ENCODE results near the gene BIK.

Gene BIK

DNA sequence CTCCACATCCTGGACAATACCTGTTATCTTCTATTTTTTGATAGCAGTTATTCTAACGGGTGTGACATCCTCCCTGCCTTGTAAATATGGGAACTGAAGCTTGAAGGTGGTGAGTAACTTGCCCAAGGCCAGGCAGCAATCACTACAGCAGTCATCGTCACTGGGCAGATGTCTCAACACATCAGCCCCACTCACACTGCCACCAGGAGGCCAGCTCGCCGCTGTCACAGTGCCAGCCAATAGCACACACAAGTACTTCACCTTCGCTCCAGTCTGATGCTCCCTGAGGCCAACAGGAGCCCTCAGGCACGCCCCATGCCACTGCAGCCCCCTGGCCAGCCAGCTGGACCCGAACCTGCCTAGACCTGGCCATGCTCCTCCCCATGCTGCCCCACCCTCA is 16.5 kb upstream of the BIK start:
- DNase-seq (no peak), ATAC-seq (ENCODE audit: insufficient read depth, low read depth) (no peak)
- Histone ChIP-seq H3K27ac (ENCODE audit: low read length) (no peak overlapping the region), H3K9me3 (ENCODE audit: insufficient read depth, low read length, severe bottlenecking) (peaks cover 8% of the 10 kb centered on the region), H4K20me1 (ENCODE audit: insufficient read depth, low read length) (no peaks in the 10 kb centered on the region), H3K36me3 (ENCODE audit: insufficient read depth, low read length) (no peaks in the 10 kb centered on the region), H3K4me3 (ENCODE audit: low read depth in 1 of 2, low read length in 2 of 2) (no peak overlapping the region), H3K4me1 (ENCODE audit: insufficient read depth, low read length) (peaks cover 10% of the 10 kb centered on the region; the same call in 1 of the 2 replicates), H3K4me2 (ENCODE audit: insufficient read depth, low read length) (no peak overlapping the region), H2AFZ (ENCODE audit: low read depth, low read length) (no peak overlapping the region), H3K27me3 (ENCODE audit: insufficient read depth, low read length, poor library complexity) (no peaks in the 10 kb centered on the region), H3K9ac (ENCODE audit: low read depth, low read length) (no peak overlapping the region), H3K79me2 (ENCODE audit: insufficient read depth, low read length) (no peaks in the 10 kb centered on the region)
- TF ChIP-seq, protein P1, sequence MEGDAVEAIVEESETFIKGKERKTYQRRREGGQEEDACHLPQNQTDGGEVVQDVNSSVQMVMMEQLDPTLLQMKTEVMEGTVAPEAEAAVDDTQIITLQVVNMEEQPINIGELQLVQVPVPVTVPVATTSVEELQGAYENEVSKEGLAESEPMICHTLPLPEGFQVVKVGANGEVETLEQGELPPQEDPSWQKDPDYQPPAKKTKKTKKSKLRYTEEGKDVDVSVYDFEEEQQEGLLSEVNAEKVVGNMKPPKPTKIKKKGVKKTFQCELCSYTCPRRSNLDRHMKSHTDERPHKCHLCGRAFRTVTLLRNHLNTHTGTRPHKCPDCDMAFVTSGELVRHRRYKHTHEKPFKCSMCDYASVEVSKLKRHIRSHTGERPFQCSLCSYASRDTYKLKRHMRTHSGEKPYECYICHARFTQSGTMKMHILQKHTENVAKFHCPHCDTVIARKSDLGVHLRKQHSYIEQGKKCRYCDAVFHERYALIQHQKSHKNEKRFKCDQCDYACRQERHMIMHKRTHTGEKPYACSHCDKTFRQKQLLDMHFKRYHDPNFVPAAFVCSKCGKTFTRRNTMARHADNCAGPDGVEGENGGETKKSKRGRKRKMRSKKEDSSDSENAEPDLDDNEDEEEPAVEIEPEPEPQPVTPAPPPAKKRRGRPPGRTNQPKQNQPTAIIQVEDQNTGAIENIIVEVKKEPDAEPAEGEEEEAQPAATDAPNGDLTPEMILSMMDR (IDR thresholded peaks at IDR 0.05; ENCODE audit: borderline replicate concordance, extremely low read depth, low read length, poor library complexity, severe bottlenecking): peak; percentile 12
- no peak for TF ChIP-seq EZH2 (IDR thresholded peaks at IDR 0.05; ENCODE audit: borderline replicate concordance, low read depth, low read length, severe bottlenecking)

DNA sequence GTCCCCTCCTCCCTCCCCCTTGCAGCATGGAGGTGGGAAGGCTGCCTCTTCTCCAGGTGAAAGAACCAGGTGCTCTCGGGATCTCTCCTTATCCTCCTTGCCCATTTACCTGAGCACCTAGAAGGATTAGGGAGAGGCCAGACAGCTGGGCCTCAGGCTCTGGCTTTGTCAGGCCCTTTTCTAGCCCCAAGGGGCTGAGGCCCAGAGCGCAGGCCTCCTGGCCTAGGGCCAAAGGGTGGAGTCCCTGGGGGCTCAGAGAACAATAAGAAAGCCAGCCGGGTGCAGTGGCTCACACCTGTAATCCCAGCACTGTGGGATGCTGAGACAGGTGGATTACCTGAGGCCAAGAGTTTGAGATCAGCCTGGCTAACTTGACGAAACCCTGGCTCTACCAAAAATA is 16.0 kb upstream of the BIK start:
- H4K20me1 ChIP-seq (ENCODE audit: insufficient read depth, low read length): no peaks in the 10 kb centered on the region
- no peaks in the 10 kb centered on the region for H3K79me2 ChIP-seq (ENCODE audit: insufficient read depth, low read length)
- H2AFZ ChIP-seq (ENCODE audit: low read depth, low read length): no peak overlapping the region
- no peak for ATAC-seq (ENCODE audit: insufficient read depth, low read depth)
- no peaks in the 10 kb centered on the region for H3K36me3 ChIP-seq (ENCODE audit: insufficient read depth, low read length)
- TF ChIP-seq EZH2 (IDR thresholded peaks at IDR 0.05; ENCODE audit: borderline replicate concordance, low read depth, low read length, severe bottlenecking): no peak
- TF ChIP-seq, protein P1 (IDR thresholded peaks at IDR 0.05; ENCODE audit: borderline replicate concordance, extremely low read depth, low read length, poor library complexity, severe bottlenecking): no peak
- no peak overlapping the region for H3K9ac ChIP-seq (ENCODE audit: low read depth, low read length)
- no peaks in the 10 kb centered on the region for H3K27me3 ChIP-seq (ENCODE audit: insufficient read depth, low read length, poor library complexity)
- H3K4me2 ChIP-seq (ENCODE audit: insufficient read depth, low read length): no peak overlapping the region
- DNase-seq: no peak
- no peak overlapping the region for H3K4me3 ChIP-seq (ENCODE audit: low read depth in 1 of 2, low read length in 2 of 2)
- no peak overlapping the region for H3K27ac ChIP-seq (ENCODE audit: low read length)
- H3K9me3 ChIP-seq (ENCODE audit: insufficient read depth, low read length, severe bottlenecking): peaks cover 8% of the 10 kb centered on the region
- H3K4me1 ChIP-seq (ENCODE audit: insufficient read depth, low read length): peaks cover 7% of the 10 kb centered on the region; the same call in 1 of the 2 replicates

DNA sequence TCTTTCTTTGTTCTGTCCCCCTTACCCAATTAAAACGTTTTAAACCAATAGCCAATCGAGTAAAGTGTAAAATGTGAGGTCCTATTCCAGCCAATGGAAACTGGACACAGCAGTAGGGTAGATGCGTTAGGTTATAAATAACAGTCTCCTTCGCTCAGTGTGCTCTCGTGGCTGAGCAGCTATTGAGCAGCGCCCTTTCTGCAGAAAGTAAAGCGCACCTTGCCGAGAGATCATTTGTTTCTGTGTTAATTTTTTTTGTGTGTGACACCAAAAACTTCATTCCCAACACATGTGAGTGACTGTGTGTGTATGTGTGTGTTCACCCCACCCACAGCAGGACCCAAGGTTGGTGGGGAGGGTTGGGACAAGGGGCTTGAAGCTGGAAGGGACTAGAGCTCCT is 14.1 kb upstream of the BIK start:
- Histone ChIP-seq H3K9me3 (ENCODE audit: insufficient read depth, low read length, severe bottlenecking) (peaks cover 8% of the 10 kb centered on the region), H4K20me1 (ENCODE audit: insufficient read depth, low read length) (no peaks in the 10 kb centered on the region), H3K36me3 (ENCODE audit: insufficient read depth, low read length) (no peaks in the 10 kb centered on the region), H3K4me3 (ENCODE audit: low read depth in 1 of 2, low read length in 2 of 2) (no peak overlapping the region), H3K4me1 (ENCODE audit: insufficient read depth, low read length) (no peaks in the 10 kb centered on the region), H3K9ac (ENCODE audit: low read depth, low read length) (no peak overlapping the region), H3K27me3 (ENCODE audit: insufficient read depth, low read length, poor library complexity) (no peaks in the 10 kb centered on the region), H3K79me2 (ENCODE audit: insufficient read depth, low read length) (no peaks in the 10 kb centered on the region), H3K27ac (ENCODE audit: low read length) (no peak overlapping the region), H3K4me2 (ENCODE audit: insufficient read depth, low read length) (no peak overlapping the region), H2AFZ (ENCODE audit: low read depth, low read length) (no peak overlapping the region)
- ATAC-seq (ENCODE audit: insufficient read depth, low read depth) (no peak), DNase-seq (no peak)
- no peak for TF ChIP-seq EZH2 (IDR thresholded peaks at IDR 0.05; ENCODE audit: borderline replicate concordance, low read depth, low read length, severe bottlenecking)
- TF ChIP-seq, protein P1 (IDR thresholded peaks at IDR 0.05; ENCODE audit: borderline replicate concordance, extremely low read depth, low read length, poor library complexity, severe bottlenecking): no peak

- H3K27me3 ChIP-seq (ENCODE audit: insufficient read depth, low read length, poor library complexity): no peaks in the 10 kb centered on the region
- no peak overlapping the region for H3K4me2 ChIP-seq (ENCODE audit: insufficient read depth, low read length)
- H3K9ac ChIP-seq (ENCODE audit: low read depth, low read length): no peak overlapping the region
- no peak for TF ChIP-seq EZH2 (IDR thresholded peaks at IDR 0.05; ENCODE audit: borderline replicate concordance, low read depth, low read length, severe bottlenecking)
- TF ChIP-seq, protein P1 (IDR thresholded peaks at IDR 0.05; ENCODE audit: borderline replicate concordance, extremely low read depth, low read length, poor library complexity, severe bottlenecking): no peak
- H3K27ac ChIP-seq (ENCODE audit: low read length): no peak overlapping the region
- no peaks in the 10 kb centered on the region for H3K36me3 ChIP-seq (ENCODE audit: insufficient read depth, low read length)
- DNase-seq (no peak), ATAC-seq (ENCODE audit: insufficient read depth, low read depth) (no peak)
- no peaks in the 10 kb centered on the region for H4K20me1 ChIP-seq (ENCODE audit: insufficient read depth, low read length)
- H2AFZ ChIP-seq (ENCODE audit: low read depth, low read length): no peak overlapping the region
- no peak overlapping the region for H3K4me3 ChIP-seq (ENCODE audit: low read depth in 1 of 2, low read length in 2 of 2)
- H3K4me1 ChIP-seq (ENCODE audit: insufficient read depth, low read length): no peaks in the 10 kb centered on the region
- no peaks in the 10 kb centered on the region for H3K79me2 ChIP-seq (ENCODE audit: insufficient read depth, low read length)
- H3K9me3 ChIP-seq (ENCODE audit: insufficient read depth, low read length, severe bottlenecking): peaks cover 8% of the 10 kb centered on the region
Observed at GRCh38 chr22:43098356-43098755, 12.2 kb upstream of the BIK start.

Measured in DND-41 (cell line).